Ectodermal cell (in vitro differentiated cells): Measurements from ENCODE around the gene ATP2B3.
A peak's percentile ranks its signal among the peaks of the same experiment; 100 is the strongest.

ENCODE experiments used
- H3K27ac ChIP-seq: 2 replicates; pipeline ENCODE4 v1.7.0; 2013; ENCODE audit warnings: mild to moderate bottlenecking, low read depth, low read length; ENCODE audit not compliant: insufficient read depth, poor library complexity, severe bottlenecking
- H3K27me3 ChIP-seq: 2 replicates; pipeline ENCODE4 v1.7.0; 2013; ENCODE audit warnings: mild to moderate bottlenecking, low read length; ENCODE audit not compliant: insufficient read depth, control insufficient read depth, poor library complexity, severe bottlenecking
- H3K36me3 ChIP-seq: one replicate; pipeline ENCODE4 v1.7.0; 2013; ENCODE audit warnings: low read length; ENCODE audit not compliant: control insufficient read depth, insufficient read depth
- H3K4me1 ChIP-seq: one replicate; pipeline ENCODE4 v1.7.0; 2013; ENCODE audit warnings: low read length; ENCODE audit not compliant: control insufficient read depth, insufficient read depth
- H3K4me3 ChIP-seq: 2 replicates; pipeline ENCODE4 v1.7.0; 2013; ENCODE audit warnings: low read depth, low read length, control low read depth; ENCODE audit not compliant: insufficient read depth
- H3K9me3 ChIP-seq: 2 replicates; pipeline ENCODE4 v1.7.0; 2013; ENCODE audit warnings: mild to moderate bottlenecking, low read length, moderate library complexity; ENCODE audit not compliant: control insufficient read depth
- WGBS, 2 experiments: methylation state at CpG; one replicate each; pipeline ENCODE4 v1.1.7; 2013; ENCODE audit warnings: missing lambda C conversion rate in 2 of 2; 5-methylcytosine and 5-hydroxymethylcytosine counted together

ATP2B3 gene

GRCh38 chrX:153609917-153610835, 92.7 kb downstream of the ATP2B3 start:
- no peaks in the 10 kb centered on the region for H3K9me3 ChIP-seq
- peak overlapping the region; percentile 24 for H3K4me3 ChIP-seq
- no peak overlapping the region for H3K27ac ChIP-seq
- H3K4me1 ChIP-seq, result no peaks in the 10 kb centered on the region
- 5 to 6% methylated on average over 60 to 63 of the region's 63 CpGs for WGBS, 2 experiments
- H3K27me3 ChIP-seq, result peaks cover 44% of the 10 kb centered on the region
- no peaks in the 10 kb centered on the region for H3K36me3 ChIP-seq

GRCh38 chrX:153610836-153611213, 93.4 kb downstream of the ATP2B3 start:
- peaks cover 45% of the 10 kb centered on the region for H3K27me3 ChIP-seq
- no peak overlapping the region for H3K27ac ChIP-seq
- H3K4me1 ChIP-seq, result no peaks in the 10 kb centered on the region
- no peaks in the 10 kb centered on the region for H3K9me3 ChIP-seq
- no peak overlapping the region for H3K4me3 ChIP-seq
- H3K36me3 ChIP-seq, result no peaks in the 10 kb centered on the region
- WGBS, 2 experiments, result 79% methylated on average over 9 of the region's 9 CpGs

- H3K9me3 ChIP-seq, result no peaks in the 10 kb centered on the region
- no peak overlapping the region for H3K4me3 ChIP-seq
- no peak overlapping the region for H3K27ac ChIP-seq
- H3K27me3 ChIP-seq, result peaks cover 49% of the 10 kb centered on the region
- no peaks in the 10 kb centered on the region for H3K36me3 ChIP-seq
- WGBS, 2 experiments, result 85% methylated on average over 12 to 13 of the region's 14 CpGs
- no peaks in the 10 kb centered on the region for H3K4me1 ChIP-seq
Measured at GRCh38 chrX:153611298-153612095, 94.1 kb downstream of the ATP2B3 start.

- H3K36me3 ChIP-seq, result no peaks in the 10 kb centered on the region
- H3K27me3 ChIP-seq, result peaks cover 58% of the 10 kb centered on the region
- H3K4me3 ChIP-seq, result no peak overlapping the region
- H3K9me3 ChIP-seq, result no peaks in the 10 kb centered on the region
- H3K27ac ChIP-seq, result no peak overlapping the region
- H3K4me1 ChIP-seq, result no peaks in the 10 kb centered on the region
- WGBS, 2 experiments, result 90% methylated on average over 10 of the region's 10 CpGs
Measured at GRCh38 chrX:153612413-153612812, 95.0 kb downstream of the ATP2B3 start.

GRCh38 chrX:153614818-153615217, 97.4 kb downstream of the ATP2B3 start:
- 87 to 89% methylated on average over 4 to 6 of the region's 6 CpGs for WGBS, 2 experiments
- no peaks in the 10 kb centered on the region for H3K36me3 ChIP-seq
- H3K4me1 ChIP-seq, result no peaks in the 10 kb centered on the region
- no peak overlapping the region for H3K4me3 ChIP-seq
- peaks cover 56% of the 10 kb centered on the region for H3K27me3 ChIP-seq
- no peaks in the 10 kb centered on the region for H3K9me3 ChIP-seq
- H3K27ac ChIP-seq, result no peak overlapping the region

- Histone ChIP-seq H3K27ac (no peak overlapping the region), H3K36me3 (no peaks in the 10 kb centered on the region), H3K4me1 (no peaks in the 10 kb centered on the region), H3K4me3 (no peak overlapping the region), H3K9me3 (no peaks in the 10 kb centered on the region), H3K27me3 (peaks cover 25% of the 10 kb centered on the region)
- 93 to 97% methylated on average over 3 to 4 of the region's 5 CpGs for WGBS, 2 experiments
Measured at GRCh38 chrX:153620576-153620975, 103.1 kb downstream of the ATP2B3 start.

GRCh38 chrX:153621949-153622598, 104.6 kb downstream of the ATP2B3 start:
- Histone ChIP-seq H3K36me3 (no peaks in the 10 kb centered on the region), H3K27me3 (peaks cover 16% of the 10 kb centered on the region), H3K9me3 (no peaks in the 10 kb centered on the region), H3K4me1 (no peaks in the 10 kb centered on the region), H3K4me3 (no peak overlapping the region), H3K27ac (no peak overlapping the region)
- 90 to 93% methylated on average over 26 to 27 of the region's 27 CpGs for WGBS, 2 experiments

GRCh38 chrX:153622661-153623309, 105.3 kb downstream of the ATP2B3 start:
- H3K27ac ChIP-seq, result no peak overlapping the region
- no peaks in the 10 kb centered on the region for H3K9me3 ChIP-seq
- H3K36me3 ChIP-seq, result no peaks in the 10 kb centered on the region
- WGBS, 2 experiments, result 84 to 89% methylated on average over 17 of the region's 17 CpGs
- no peaks in the 10 kb centered on the region for H3K4me1 ChIP-seq
- peaks cover 9% of the 10 kb centered on the region for H3K27me3 ChIP-seq
- H3K4me3 ChIP-seq, result no peak overlapping the region

- 88 to 90% methylated on average over 16 of the region's 16 CpGs for WGBS, 2 experiments
- Histone ChIP-seq H3K4me3 (no peak overlapping the region), H3K36me3 (no peaks in the 10 kb centered on the region), H3K9me3 (no peaks in the 10 kb centered on the region), H3K27ac (no peak overlapping the region), H3K27me3 (peaks cover 3% of the 10 kb centered on the region), H3K4me1 (no peaks in the 10 kb centered on the region)
Measured at GRCh38 chrX:153623310-153624029, 106.0 kb downstream of the ATP2B3 start.
